GM23338 (cell line): Measurements from ENCODE around the gene SHISA7. TPM values are rescaled to one million over a fixed set of nuclear protein-coding genes. Genes with fewer than 3 reads are reported as not detected.

Experiments
- ATAC-seq: fragments of 200-7000 bp; cut with Tn5 transposase; 3 replicates; pipeline ENCODE4 v1.9.1; 2020
- DNase-seq: peaks from one replicate; pipeline ENCODE4 v3.0.0-alpha.2; 2015; ENCODE audit warnings: low spot score
- H2AFZ ChIP-seq: fragments of 200-600 bp; sonication (generic); 2 replicates; pipeline ENCODE4 v1.8.0; 2016; ENCODE audit warnings: antibody characterized with exemption, mild to moderate bottlenecking, moderate library complexity
- H3F3A ChIP-seq: fragments of 200-600 bp; sonication (generic); replicated peaks from 2 replicates; pipeline ENCODE4 v1.8.0; 2017; ENCODE audit warnings: antibody characterized with exemption, mixed run types, low read depth
- H3K27ac ChIP-seq: fragments of 200-600 bp; sonication (generic); 2 replicates; pipeline ENCODE4 v1.6.1; 2016; ENCODE audit warnings: low read depth
- H3K27me3 ChIP-seq: fragments of 200-600 bp; sonication (generic); 2 replicates; pipeline ENCODE4 v1.8.0; 2016; ENCODE audit warnings: mild to moderate bottlenecking, mixed run types, moderate library complexity; ENCODE audit not compliant: insufficient read depth
- H3K36me3 ChIP-seq: fragments of 200-600 bp; sonication (generic); 2 replicates; pipeline ENCODE4 v1.8.0; 2016; ENCODE audit warnings: mild to moderate bottlenecking; ENCODE audit not compliant: insufficient read depth
- H3K4me1 ChIP-seq: fragments of 200-600 bp; sonication (generic); 2 replicates; pipeline ENCODE4 v1.8.0; 2016; ENCODE audit warnings: mild to moderate bottlenecking, moderate library complexity; ENCODE audit not compliant: insufficient read depth
- H3K4me2 ChIP-seq: fragments of 200-600 bp; sonication (generic); 2 replicates; pipeline ENCODE4 v1.7.1; 2017; ENCODE audit warnings: mixed run types
- H3K4me3 ChIP-seq: fragments of 200-600 bp; sonication (generic); 2 replicates; pipeline ENCODE4 v1.6.1; 2016; ENCODE audit warnings: mixed run types
- H3K79me2 ChIP-seq: fragments of 200-600 bp; sonication (generic); replicated peaks from 2 replicates; pipeline ENCODE4 v1.8.0; 2017; ENCODE audit warnings: mild to moderate bottlenecking; ENCODE audit not compliant: insufficient read depth
- H3K9me2 ChIP-seq: fragments of 200-600 bp; sonication (generic); 2 replicates; pipeline ENCODE4 v1.8.0; 2017; ENCODE audit not compliant: insufficient read depth
- H4K20me1 ChIP-seq: fragments of 200-600 bp; sonication (generic); replicated peaks from 2 replicates; pipeline ENCODE4 v1.8.0; 2017; ENCODE audit warnings: mild to moderate bottlenecking; ENCODE audit not compliant: insufficient read depth
- H3K27ac Mint-ChIP-seq: 2 replicates; pipeline ENCODE4 v1.8.0; 2020; ENCODE audit warnings: inconsistent platforms, mild to moderate bottlenecking, moderate library complexity, mixed read lengths
- H3K27me3 Mint-ChIP-seq: 3 replicates; pipeline ENCODE4 v1.8.0; 2022; ENCODE audit warnings: low read depth, mild to moderate bottlenecking, moderate library complexity, mixed read lengths, inconsistent platforms; ENCODE audit not compliant: insufficient read depth, poor library complexity
- H3K36me3 Mint-ChIP-seq: 3 replicates; pipeline ENCODE4 v1.8.0; 2021; ENCODE audit warnings: low read depth, mild to moderate bottlenecking, inconsistent platforms, moderate library complexity, mixed read lengths
- H3K4me1 Mint-ChIP-seq: 3 replicates; pipeline ENCODE4 v1.8.0; 2020; ENCODE audit warnings: mild to moderate bottlenecking, inconsistent platforms, mixed read lengths
- H3K4me3 Mint-ChIP-seq: 3 replicates; pipeline ENCODE4 v1.8.0; 2021; ENCODE audit warnings: moderate library complexity, mild to moderate bottlenecking, inconsistent platforms, mixed read lengths
- H3K9me3 Mint-ChIP-seq: 3 replicates; pipeline ENCODE4 v1.8.0; 2020; ENCODE audit warnings: moderate library complexity, mild to moderate bottlenecking, inconsistent platforms, mixed read lengths
- CTCF ChIP-seq, 2 experiments: fragments of 200-600 bp in 1 of 2; sonication (generic) in 1 of 2; conservative IDR thresholded peaks; 2 replicates each; pipeline versions ENCODE4 v1.5.1 to v1.6.1; 2016 to 2017; ENCODE audit warnings: antibody characterized with exemption in 2 of 2, low read depth in 2 of 2, mild to moderate bottlenecking in 2 of 2, moderate library complexity in 1 of 2
- ETS1 ChIP-seq: IDR thresholded peaks from 2 replicates; pipeline ENCODE4 v1.6.1; 2016; ENCODE audit warnings: antibody characterized with exemption
- EZH2 ChIP-seq: fragments of 200-600 bp; sonication (generic); IDR thresholded peaks from one replicate; pipeline ENCODE4 v1.8.0; 2017; ENCODE audit warnings: antibody characterized with exemption, mild to moderate bottlenecking, low read depth; ENCODE audit not compliant: unreplicated experiment
- NANOG ChIP-seq: IDR thresholded peaks from 2 replicates; pipeline ENCODE4 v1.6.1; 2016; ENCODE audit warnings: antibody characterized with exemption, borderline replicate concordance
- REST ChIP-seq: IDR thresholded peaks from one replicate; pipeline ENCODE4 v1.6.1; 2018; ENCODE audit warnings: antibody characterized with exemption; ENCODE audit not compliant: unreplicated experiment
- ZNF114 ChIP-seq: fragments of 250-450 bp; sonication (Bioruptor Pico); IDR thresholded peaks from 2 replicates; pipeline ENCODE4 v1.5.0; 2020; ENCODE audit warnings: mild to moderate bottlenecking, moderate library complexity
- polyA plus RNA-seq: library from polyadenylated mRNA; unstranded; fragments of >200 nt; fragmentation: Nextera tagmentation; extraction: Ambion mirVana; gene quantifications from 2 replicates; pipeline ENCODE4 v1.2.1, GENCODE V29; 2016
- total RNA-seq: library from RNA; depleted of rRNA; stranded (reverse); fragments of >200 nt; shearing (Covaris generic); gene quantifications from 2 replicates; pipeline ENCODE4 v1.2.3, GENCODE V29; 2014

SHISA7 gene
- total and polyA plus RNA-seq, 2 experiments from 2014 or later, result 0.32 to 1.4 TPM

GRCh38 chr19:55391702-55392615, 51.1 kb downstream of the SHISA7 start:
- Mint-ChIP-seq H3K27me3 (peaks cover 37% of the 10 kb centered on the region), H3K9me3 (no peaks in the 10 kb centered on the region; the same call in 2 of the 3 replicates), H3K4me3 (peak overlapping the region; percentile 59), H3K27ac (peak overlapping the region; percentile 94; the same call in 1 of the 2 replicates), H3K36me3 (peaks cover 40% of the 10 kb centered on the region), H3K4me1 (peaks cover 63% of the 10 kb centered on the region)
- peaks cover 31% of the 10 kb centered on the region for H4K20me1 ChIP-seq
- TF ChIP-seq ZNF114, result no peak
- TF ChIP-seq CTCF (conservative IDR thresholded peaks at IDR 0.05; ENCODE audit: low read depth in 2 of 2), result no peak
- TF ChIP-seq EZH2, result no peak
- no peak for TF ChIP-seq NANOG
- TF ChIP-seq ETS1, result no peak
- H2AFZ ChIP-seq, result no peak overlapping the region
- no peaks in the 10 kb centered on the region for H3K27me3 ChIP-seq
- peak overlapping the region; percentile 65; the same call in 1 of the 2 replicates for H3K27ac ChIP-seq
- H3K36me3 ChIP-seq, result 0 out of 2 replicates have a peak, but pooled peaks cover 7% of the 10 kb centered on the region
- peak overlapping the region; percentile 30 for H3K4me3 ChIP-seq
- peak; percentile 21 for ATAC-seq
- H3K9me2 ChIP-seq, result no peaks in the 10 kb centered on the region
- DNase-seq, result peak; percentile 37
- H3K4me1 ChIP-seq, result peaks cover 63% of the 10 kb centered on the region
- H3K4me2 ChIP-seq, result peak overlapping the region; percentile 72
- peaks cover 47% of the 10 kb centered on the region for H3F3A ChIP-seq
- peaks cover 17% of the 10 kb centered on the region for H3K79me2 ChIP-seq

GRCh38 chr19:55391191-55391670, 51.9 kb downstream of the SHISA7 start:
- DNase-seq (no peak), ATAC-seq (no peak)
- Histone ChIP-seq H3K4me3 (no peak overlapping the region), H3F3A (peaks cover 54% of the 10 kb centered on the region), H3K4me1 (peaks cover 66% of the 10 kb centered on the region), H3K27ac (peak overlapping the region; percentile 15; the same call in 1 of the 2 replicates), H4K20me1 (peaks cover 38% of the 10 kb centered on the region), H3K4me2 (no peak overlapping the region), H3K9me2 (no peaks in the 10 kb centered on the region), H3K36me3 (peaks cover 11% of the 10 kb centered on the region; the same call in 1 of the 2 replicates), H3K79me2 (peaks cover 24% of the 10 kb centered on the region), H2AFZ (no peak overlapping the region), H3K27me3 (no peaks in the 10 kb centered on the region)
- no peak overlapping the region; the same call in 2 of the 3 replicates for H3K4me3 Mint-ChIP-seq
- H3K9me3 Mint-ChIP-seq, result no peaks in the 10 kb centered on the region; the same call in 2 of the 3 replicates
- peaks cover 40% of the 10 kb centered on the region for H3K27me3 Mint-ChIP-seq
- no peak overlapping the region for H3K27ac Mint-ChIP-seq
- no peak for TF ChIP-seq REST
- H3K36me3 Mint-ChIP-seq, result peaks cover 48% of the 10 kb centered on the region
- H3K4me1 Mint-ChIP-seq, result peaks cover 69% of the 10 kb centered on the region
